Stimulated activated CD8-positive, alpha-beta memory T cell treated with anti-CD3 and anti-CD28 coated beads, Interleukin-12 subunit alpha, Interleukin-12 subunit beta, amount 100 ng/mL, for 24 hours (primary cell): ENCODE results near the gene ITGA4.

ENCODE experiments used
- DNase-seq: peaks from one replicate; pipeline ENCODE4 v3.0.0-alpha.2; 2020; ENCODE audit errors: extremely low read depth

The ITGA4 gene

DNA sequence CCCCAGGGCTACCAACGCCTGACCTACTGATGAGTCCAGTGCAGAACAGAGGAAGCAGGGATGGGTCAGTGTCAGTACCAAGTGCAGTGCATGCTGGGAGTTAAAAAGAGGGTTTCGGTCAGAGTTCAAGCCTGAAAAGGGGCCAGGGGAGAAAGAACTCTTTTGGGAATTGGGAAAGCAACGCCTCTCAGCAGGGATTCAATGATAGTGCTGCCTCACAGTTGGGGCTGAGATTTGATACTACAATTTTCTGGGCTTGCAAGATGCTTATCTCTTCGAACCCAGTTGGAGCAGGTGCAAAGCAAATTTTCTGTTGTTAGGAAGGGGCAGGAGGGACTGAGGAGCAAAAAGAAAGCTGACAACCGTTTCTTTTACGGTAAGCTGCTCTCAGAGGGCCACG lies 117.1 kb downstream of the ITGA4 start:
- DNase-seq = no peak

DNA sequence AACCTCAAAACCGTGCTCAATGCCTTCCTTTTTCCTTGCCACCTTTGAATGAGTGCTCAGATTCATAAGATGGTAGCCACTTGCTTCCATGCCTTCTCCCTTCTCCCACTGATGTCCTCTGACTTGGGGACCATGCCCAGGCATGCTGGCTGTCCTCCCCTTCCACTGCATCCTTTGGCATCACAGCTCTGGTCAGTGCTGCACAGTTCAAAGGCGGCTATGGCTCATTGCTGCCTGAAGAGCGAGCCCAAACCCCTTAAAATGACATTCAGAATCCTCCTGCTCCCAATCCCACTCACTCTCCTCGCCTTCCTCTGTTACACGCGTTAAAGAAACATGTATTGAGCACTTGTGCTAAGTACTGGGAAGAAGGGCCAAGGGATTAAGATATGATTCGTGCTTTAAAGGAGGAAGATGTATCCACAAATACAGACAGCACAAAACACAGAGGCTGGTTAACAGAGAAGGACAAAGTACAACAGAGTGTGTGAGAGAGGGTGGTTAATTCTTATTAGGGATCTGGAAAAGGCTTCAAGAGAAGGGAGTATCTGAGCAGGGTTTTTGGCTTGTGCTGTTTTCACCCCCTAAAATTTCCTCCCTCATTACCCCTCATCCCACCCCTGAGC lies 118.0 kb downstream of the ITGA4 start:
- no peak for DNase-seq

DNA sequence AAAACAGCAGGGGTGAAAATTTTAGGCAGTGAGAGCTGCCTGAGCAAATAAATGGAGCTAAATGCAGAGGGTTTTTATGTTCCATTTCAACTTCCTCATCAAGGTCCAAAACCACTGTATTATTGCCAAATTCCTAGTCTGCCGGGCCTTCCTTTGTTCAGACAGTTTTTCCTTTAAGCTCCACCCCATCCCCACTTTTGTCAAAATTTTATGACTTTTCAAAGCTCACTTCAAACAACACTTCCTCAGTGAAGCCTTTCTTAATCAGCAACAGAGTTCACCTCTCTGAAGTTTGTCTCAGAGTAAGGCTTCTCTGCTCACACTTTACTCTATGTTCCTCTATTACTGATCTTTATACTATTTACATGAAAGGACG lies 118.5 kb downstream of the ITGA4 start:
- no peak for DNase-seq

DNA sequence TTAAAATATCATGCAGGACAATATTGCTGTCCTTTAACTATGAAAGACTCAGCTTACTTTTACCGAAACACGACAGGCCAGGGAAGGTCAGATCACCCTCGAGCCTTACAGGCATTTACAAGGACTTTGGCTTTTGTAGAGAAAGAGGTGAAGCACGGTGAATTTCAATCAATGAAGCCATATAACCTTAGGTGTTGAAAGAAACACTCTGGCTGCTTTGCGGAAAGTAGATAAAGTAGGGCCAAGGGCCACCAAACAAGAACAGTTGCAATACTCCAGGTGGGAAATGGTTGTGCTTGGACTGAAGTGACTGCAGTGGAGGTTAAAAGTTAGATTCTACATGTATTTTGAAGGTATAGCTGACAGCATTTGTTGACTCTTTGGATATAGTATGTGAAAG lies 119.2 kb downstream of the ITGA4 start:
- no peak for DNase-seq

DNA sequence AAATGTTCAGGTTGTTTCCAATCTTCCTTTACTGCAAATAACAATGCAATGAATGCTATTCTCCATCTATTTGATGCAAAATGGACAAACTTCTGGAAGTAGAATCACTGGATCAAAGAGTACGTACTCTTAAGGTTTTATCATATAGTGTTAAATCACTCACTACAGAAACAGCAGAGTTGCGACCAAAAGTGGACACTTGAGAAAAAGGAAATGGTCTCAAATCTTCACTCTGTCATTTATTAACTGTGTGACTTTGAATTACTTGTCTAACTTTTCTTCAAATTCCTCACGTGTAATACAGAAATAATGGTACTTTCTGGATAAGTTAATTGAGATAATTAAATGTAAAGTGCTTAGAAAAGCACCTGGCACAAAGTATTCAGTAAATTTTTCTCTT lies 121.6 kb downstream of the ITGA4 start:
- DNase-seq = no peak

DNA sequence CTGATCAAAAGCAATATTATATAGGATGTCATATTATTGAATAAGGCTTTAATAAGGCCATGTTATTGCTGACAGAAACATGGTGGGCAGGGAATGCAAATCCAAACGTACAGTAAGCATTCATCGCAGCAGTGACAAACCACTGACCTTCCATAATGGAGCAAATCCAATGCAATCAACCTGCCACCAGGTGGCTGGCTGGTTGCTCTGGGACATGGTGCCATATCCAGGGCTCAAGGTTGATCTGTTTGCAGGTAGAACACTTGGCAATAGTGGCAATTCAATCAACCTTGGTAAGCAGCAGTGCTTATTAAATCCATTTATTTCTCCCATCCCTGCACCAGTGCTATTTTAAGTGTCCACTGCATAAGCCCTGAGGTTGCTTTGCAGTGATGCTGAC lies 124.3 kb downstream of the ITGA4 start:
- DNase-seq = no peak

DNA sequence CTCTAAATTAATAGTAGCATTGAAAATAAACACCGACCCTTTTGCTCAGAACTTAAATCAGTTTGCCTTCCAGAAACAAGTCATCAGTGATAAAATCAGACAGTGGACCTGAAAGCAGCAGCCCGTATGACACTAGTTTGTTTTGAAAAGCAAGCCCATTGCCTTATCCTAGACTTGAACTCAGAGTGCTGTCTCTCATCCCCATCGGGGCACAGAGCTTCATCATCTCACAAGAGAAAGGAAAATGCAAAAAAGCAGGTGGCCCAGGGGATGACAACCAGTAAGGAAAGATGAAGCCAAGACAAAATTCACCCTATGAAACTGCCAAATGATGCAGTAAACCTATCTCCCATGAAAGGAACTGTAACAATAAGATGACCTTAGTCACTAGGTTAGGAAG lies 128.5 kb downstream of the ITGA4 start:
- DNase-seq = no peak
